ENCODE results near the gene MAP3K10.
A peak's percentile ranks its signal among the peaks of the same experiment; 100 is the strongest.
"Not testable (repeated sequence)": the region's sequence is repeated elsewhere in the genome, so short reads cannot be mapped to it uniquely, and the experiment has no call there.

MAP3K10 gene

DNA sequence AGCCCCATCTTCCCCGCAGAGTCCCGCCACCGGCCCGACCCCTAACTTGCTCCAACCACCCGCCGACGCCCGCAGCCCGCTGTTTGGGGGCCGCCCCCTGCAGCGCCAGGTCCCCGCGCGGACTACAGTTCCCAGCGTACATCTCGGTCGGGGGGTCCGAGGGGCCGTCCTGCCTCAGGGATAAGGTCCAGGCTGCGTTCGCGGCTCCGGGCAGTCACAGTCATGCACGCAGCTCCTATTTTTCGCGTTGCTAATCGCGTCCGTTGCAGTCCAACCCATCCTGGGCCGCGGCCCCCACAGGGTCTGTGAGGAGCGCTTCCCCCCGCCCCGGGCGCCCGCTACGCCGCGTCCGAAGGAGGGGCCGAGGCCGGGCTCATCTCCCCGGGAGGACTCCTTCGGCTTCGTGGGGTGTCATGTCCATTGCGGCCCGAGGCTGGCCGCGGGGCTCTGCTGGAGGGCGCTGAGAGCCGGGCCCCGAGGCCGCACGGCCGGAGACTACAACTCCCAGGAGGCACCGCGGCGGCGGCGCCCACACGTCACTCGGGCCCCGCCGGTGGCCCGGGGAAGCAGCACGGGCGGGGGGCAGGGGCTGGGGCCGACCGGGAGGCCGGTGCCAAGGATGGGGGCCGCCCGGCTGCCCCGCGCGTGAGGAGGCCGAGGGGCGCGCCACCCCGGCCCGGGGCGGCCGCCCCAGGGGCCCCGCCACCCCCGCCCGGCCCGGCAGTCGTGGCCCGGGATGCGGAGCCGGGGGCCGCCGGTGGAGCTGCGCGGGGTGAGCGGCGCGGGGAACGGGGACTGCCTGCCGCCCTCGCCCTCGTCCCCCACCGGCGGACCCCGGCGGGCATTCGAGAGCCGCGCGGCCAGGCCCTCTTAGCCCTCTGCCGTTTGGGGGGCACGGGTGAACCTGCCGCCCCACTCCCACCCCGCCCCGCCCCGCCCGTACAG, at the start of gene MAP3K10:
TSS of gene MAP3K10 (plus strand) at position 536 of the 945 bp plus-strand sequence. CDS start 606 bp downstream, outside the sequence.
- peak; percentile 1 for DNase-seq

- DNase-seq: no peak
These were observed 49.7 kb upstream of the MAP3K10 start for GRCh38 chr19:40141551-40141950.

DNA sequence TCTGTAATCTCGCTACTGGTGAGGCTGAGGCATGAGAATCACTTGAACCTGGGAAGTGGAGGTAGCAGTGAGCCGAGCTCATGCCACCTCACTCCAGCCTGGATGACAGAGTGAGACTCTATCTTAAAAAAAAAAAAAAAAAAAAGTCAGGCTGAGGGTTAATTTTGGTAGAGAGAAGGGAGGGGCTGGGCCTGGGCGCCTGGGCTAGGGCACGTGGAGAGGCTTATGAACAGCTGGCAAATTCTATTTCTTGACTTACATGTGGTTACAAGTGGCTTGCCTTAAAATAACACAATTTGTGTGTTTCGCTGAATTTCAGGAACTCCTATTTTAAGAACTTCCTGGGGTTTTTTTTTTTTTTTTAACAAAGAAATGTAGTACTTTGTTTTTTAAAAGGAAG, 47.6 kb upstream of the MAP3K10 start:
- no peak for DNase-seq

DNA sequence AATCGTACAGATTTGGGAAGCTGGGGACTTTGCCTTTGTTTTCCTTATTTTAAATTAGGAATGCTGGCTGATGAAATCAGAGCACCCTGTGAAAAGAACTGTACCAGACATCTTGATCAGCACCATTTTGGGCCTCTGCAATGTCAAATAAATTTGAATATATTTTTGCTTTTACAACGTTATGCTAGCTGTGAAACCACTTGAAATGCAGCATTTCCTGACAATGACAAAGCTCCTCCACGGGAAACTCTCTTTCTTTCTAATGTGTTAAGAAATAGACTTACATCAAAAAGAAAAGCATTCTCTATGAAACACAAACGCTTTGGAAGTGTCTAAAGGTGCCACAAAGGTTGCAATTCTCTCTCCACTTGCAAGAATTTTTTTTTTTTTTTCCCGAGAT, 47.1 kb upstream of the MAP3K10 start:
- DNase-seq: no peak

DNA sequence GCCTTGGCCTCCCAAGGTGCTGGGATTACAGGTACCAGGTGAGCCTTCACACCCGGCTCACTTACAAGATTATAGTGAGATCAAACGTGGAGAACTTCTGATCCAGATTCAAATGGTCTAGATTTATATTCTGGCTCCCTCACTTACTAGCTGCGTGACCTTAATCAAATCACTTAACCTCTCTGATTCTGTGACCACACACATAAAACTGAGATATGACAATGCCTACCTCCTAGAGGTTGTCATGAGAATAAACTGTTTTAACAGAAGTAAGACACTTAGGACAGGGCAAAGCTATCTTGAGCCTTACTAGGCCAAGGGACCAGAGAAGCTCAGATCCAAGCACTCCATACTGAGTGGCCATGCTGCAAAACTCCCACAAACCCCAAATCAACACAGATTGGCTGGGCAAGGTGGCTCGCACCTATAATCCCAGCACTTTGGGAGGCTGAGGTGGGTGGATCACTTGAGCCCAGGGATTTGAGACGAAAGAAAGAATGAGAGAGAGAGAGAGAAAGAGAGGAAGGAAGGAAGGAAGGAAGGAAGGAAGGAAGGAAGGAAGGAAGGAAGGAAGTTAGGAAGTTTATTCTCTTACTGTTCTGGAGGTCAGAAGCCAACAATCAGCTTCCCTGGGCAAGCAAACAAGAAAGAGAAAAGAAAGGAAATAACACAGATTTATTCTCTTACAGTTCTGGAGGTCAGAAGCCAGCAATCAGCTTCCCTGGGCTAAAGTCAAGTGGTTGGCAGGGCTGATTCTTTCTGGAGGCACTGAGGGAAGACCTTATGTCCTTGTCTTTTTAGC, 46.1 kb upstream of the MAP3K10 start:
- DNase-seq: no peak

DNA sequence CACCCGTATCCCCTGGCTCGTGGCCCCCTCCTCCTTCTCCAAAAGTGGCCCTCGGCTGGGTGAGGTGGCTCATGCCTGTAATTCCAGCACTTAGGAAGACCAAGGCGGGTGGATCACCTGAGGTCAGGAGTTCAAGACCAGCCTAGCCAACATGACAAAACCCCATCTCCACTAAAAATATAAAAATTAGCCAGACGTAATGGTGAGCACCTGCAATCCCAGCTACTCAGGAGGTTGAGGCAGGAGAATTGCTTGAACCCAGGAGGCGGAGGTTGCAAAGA, 45.5 kb upstream of the MAP3K10 start:
- DNase-seq: not testable (repeated sequence)

DNA sequence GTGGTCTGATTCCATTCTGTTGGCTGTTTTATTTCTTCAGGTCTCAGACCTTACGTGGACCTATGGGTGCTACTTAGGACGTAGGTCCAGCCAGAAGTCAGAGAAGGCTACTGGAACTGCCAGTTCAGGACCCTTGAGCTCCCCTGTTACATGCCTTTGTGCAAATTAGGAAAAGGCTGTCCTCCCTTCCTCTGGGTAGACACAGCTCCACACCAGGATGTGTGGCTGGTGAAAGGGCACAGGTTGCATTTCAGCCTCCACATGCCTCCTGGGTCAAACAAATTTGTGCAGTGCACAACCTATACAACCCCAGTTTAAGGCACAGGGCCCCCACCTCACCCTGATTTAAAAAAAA, 43.9 kb upstream of the MAP3K10 start:
- DNase-seq: no peak

DNA sequence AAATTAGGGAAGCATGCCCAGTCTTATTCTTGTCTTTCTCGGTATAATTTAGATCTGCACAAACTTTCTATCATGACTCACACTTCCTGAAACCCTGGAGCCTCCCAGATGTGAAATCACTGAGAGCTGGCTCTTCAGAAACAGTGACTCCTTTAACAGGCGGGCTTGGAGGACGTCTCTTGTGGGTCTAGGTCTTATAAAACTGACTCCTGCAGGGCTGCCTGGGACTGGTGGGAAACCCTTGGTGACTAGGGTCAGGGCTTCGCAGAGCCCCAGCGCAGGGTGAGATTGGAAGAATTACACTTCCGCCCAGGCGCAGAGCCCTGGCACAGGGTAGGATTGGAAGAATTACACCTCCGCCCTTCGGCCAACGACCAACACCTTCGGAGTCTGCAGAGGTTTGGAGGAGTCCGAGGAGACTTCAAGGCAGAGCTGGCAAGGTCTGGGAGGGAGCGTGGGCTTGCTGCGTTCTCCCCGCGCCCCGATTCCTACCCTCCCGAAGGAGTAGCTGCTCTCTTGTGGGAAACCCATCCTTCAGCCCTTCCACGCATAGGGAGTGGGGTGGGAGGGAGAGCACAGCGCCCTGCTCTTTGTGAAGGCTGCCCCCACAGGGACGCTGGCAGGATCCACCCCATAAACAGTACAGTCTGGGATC, 43.4 kb upstream of the MAP3K10 start:
- no peak for DNase-seq

GRCh38 chr19:40149501-40149900, 41.7 kb upstream of the MAP3K10 start:
- DNase-seq: no peak

DNA sequence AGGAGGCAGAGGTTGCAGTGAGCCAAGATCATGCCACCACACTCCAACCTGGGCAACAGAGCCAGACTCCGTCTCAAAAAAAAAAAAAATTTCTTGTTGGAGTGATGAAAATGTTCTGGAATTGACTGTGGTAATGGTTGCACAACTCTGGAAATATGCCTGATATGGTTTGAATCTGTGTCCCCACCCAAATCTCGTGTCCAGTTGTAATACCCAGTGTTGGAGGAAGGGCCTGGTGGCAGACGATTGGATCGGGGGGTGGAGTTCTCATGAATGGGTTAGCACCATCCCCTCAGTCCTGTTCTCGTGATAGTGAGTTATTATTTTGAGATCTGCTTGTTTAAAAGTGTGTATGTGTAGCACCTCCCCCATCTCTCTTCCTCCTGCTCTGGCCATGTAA, 41.1 kb upstream of the MAP3K10 start:
- no peak for DNase-seq

GRCh38 chr19:40154121-40154680, 37.0 kb upstream of the MAP3K10 start:
- no peak for DNase-seq

DNA sequence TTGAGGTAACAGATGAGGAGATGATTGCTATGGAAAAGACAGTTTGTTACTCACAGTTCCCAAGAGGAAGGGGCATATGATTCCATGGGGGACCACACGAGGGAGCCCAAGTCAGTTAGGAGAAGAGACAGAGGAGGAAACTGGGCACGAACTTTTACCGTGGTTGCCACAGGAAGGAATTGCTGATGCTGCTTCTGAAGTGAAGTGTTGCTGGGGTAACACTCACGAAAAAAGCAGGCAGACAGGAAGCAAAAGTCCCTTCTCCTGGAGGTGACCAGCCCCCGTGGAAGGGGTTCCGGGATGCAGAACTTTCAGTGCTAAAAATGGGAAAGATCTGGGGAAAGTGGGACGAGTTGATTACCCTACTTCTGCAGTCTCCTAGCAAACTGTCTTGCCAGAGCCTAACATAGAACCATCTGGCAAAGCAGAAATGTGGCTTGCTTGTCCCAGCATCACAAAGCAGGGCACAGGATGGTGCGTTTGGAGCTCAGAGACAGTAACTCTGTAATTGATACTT, 35.4 kb upstream of the MAP3K10 start:
- DNase-seq: no peak

DNA sequence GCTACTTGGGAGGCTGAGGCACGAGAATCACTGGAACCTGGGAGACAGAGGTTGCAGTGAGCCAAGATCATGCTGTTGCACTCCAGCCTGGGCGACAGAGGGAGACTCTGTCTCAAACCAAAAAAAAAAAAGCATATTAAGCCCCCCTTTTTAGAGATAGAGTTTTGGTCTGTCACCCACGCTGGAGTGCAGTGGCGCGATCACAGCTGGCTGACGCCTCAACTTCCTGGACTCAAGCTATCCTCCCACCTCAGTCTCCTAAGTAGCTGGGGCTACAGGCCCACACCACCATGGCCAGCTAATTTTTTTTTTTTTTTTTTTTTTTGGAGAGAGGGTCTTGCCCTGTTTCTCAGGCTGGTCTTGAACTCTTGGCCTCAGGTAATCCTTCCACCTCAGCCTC, 34.2 kb upstream of the MAP3K10 start:
- DNase-seq: no peak

DNA sequence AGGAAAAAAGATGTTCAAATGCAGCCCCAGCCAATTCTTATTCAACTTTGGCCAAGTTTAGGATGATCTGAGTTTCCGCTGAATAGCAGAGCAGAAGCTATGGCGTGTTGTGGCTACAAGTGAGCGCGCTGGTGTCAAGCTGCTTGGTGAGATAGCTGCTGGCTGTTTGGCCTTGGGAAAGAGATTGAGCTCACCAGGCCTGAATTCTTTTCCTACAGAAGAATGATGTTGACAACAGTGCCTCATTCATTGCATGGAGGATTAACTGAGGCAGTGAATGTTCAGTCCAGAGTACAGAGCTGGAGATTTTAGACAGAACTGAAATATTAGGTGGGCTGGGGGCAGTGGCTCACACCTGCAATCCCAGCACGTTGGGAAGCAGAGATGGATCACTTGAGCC, 31.5 kb upstream of the MAP3K10 start:
- no peak for DNase-seq

DNA sequence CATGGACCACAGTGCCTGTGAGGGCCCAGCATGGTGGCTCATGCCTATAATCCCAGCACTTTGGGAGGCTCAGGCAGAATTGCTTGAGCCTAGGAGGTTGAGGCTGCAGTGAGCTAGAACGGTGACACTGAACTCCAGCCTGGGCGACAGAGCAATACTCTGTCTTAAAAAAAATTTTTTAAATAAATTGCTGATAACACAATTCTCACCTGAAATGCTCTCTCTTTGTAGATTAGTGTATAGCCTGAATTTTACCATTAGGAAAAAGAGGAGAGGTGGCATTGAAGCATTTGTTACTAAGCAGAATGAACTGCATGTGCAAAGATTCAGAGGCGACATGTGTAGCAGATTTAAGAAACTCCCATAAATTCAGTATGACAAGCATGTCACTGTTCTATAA, 29.1 kb upstream of the MAP3K10 start:
- DNase-seq: no peak

DNA sequence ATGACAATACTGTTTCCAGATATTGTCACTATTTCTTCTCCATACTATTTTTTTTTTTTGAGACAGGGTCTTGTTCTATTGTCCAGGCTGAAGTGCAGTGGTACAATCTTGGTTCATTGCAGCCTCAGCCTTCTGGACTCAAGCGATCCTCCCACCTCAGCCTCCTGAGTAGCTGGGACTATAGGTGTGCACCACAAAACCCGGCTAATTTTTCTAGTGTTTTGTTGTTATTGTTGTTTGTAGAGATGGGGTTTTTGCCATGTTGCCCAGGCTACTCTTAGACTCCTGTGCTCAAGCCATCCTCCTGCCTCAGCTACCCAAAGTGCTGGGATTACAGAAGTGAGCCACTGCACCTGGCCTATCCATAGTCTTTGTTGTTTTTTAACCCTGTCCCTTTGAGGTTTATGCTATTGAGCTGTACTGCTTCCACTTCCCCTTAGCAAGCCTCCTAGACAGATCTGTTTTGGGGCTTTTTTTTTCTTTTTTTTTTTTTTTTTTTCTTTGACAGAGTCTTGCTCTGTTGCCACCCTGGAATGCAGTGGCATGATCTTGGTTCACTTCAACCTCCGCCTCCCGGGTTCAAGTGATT, 27.6 kb upstream of the MAP3K10 start:
- DNase-seq: no peak

- peak; percentile 10 for DNase-seq
These were observed 25.8 kb upstream of the MAP3K10 start for GRCh38 chr19:40165362-40165937.

- not testable (repeated sequence) for DNase-seq
These were observed 21.5 kb upstream of the MAP3K10 start for GRCh38 chr19:40169482-40170302.

- DNase-seq: not testable (repeated sequence)
These were observed 20.8 kb upstream of the MAP3K10 start for GRCh38 chr19:40170303-40170989.

GRCh38 chr19:40171293-40171692, 19.9 kb upstream of the MAP3K10 start:
- DNase-seq: not testable (repeated sequence)

DNA sequence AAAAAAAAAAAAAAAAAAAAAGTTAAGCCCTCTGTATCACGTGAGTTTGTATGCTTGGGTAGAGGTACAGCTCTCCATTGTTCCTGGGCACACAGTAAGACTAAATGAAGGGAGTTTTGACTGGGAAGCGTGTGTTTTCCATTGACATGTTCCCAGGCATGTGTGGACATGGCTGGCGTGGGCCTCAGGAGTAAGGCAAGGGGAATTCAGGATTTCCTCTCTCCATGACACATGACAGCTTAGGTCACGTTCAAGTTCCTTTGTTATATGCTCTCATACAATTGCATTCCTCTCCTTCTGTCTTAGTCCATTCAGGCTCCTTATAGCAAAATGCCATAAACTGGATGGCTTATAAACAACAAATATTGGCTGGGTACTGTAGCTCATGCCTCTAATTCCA, 17.1 kb upstream of the MAP3K10 start:
- no peak for DNase-seq
